GM10248 (cell line): ENCODE results near the gene EHMT2.
"Not testable (repeated sequence)": the region's sequence is repeated elsewhere in the genome, so short reads cannot be mapped to it uniquely, and the experiment has no call there.

Experiments
- CTCF ChIA-PET: fragments of 300-600 bp; sonication (Branson Sonifier 250); formaldehyde crosslinking; extraction: SDS; loops from one replicate; lab custom pipeline; 2021; ENCODE audit warnings: antibody characterized with exemption; lab: Yijun Ruan, JAX
- POLR2A ChIA-PET: fragments of 350-650 bp; sonication (Branson Sonifier 250); formaldehyde crosslinking; extraction: SDS; loops from one replicate; lab custom pipeline; 2020; ENCODE audit warnings: antibody characterized with exemption; lab: Yijun Ruan, JAX
- DNase-seq: peaks from one replicate; pipeline ENCODE4 v3.0.0; 2012; ENCODE audit errors: extremely low spot score
- CTCF ChIP-seq: IDR thresholded peaks from 2 replicates; pipeline ENCODE4 v1.5.1; 2012; ENCODE audit warnings: mild to moderate bottlenecking, low read depth; ENCODE audit errors: extremely low read depth, missing control alignments, control extremely low read depth

The EHMT2 gene

GRCh38 chr6:31940256-31940664 lies 42.8 kb upstream of the EHMT2 start:
- CTCF ChIA-PET, result interaction anchor here (1.1 to 5.7 kb wide), 5 partner anchors 12 to 63 kb away, joined by 3 to 35 read pairs (median 8); partner anchors contain the start of gene SKIC2
- TF ChIP-seq CTCF, result no peak
- no peak for DNase-seq
- POLR2A ChIA-PET, result no interaction called here

DNA sequence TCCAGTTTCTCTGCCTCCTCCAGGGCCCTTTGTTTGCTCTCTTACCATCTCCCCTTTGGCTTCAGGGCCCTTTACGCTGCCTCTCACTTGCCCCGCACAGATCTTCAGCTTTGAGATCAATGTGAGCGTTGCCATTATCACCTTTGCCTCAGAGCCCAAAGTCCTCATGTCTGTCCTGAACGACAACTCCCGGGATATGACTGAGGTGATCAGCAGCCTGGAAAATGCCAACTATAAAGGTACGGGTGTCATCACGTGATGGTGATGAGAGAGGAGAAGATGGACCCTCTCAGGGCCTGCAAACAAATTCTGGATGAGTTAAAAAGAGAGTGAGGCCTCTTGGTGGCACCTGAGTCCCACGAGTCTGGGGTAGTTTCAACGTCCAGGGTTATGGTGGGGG lies 38.3 kb upstream of the EHMT2 start:
- no peak for DNase-seq
- ChIA-PET POLR2A (no interaction called here), CTCF (interaction anchor here (0.9 kb wide), 1 partner anchor 16 kb away, joined by 4 read pairs; no protein-coding TSS in a partner anchor)
- no peak for TF ChIP-seq CTCF

DNA sequence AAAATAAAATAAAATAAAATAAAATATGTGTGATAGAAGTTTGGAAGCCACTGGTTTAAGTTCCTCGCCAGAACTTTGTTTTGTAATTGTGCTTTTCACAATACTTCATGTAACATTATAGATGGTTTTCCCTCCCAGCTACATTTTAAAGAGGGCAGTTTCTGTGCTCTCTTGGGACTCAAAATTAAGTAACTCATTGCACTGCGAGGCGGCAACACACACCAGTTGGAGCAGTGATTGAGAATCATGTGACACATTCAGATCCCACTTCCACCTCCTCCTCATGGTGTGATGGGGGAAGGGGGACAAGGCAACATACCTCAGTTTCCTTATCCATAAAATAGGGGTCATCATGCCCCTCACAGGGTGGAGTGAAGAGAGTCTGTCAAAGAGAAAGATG lies 37.5 kb upstream of the EHMT2 start:
- ChIA-PET CTCF (no interaction called here), POLR2A (no interaction called here)
- TF ChIP-seq CTCF, result no peak
- DNase-seq, result no peak

DNA sequence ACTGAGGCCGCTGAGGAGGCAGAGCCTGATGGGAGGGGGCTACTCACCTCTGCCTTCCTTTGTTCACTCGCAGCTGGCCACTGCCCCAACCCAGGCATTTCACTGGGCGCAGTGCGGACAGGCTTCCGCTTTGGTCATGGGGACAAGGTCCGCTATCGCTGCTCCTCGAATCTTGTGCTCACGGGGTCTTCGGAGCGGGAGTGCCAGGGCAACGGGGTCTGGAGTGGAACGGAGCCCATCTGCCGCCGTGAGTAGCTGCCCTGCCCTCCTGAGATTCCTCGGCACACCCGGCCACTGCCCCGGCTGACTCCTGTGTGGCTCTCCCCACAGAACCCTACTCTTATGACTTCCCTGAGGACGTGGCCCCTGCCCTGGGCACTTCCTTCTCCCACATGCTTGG lies 36.0 kb upstream of the EHMT2 start:
- POLR2A ChIA-PET, result no interaction called here
- TF ChIP-seq CTCF, result no peak
- no peak for DNase-seq
- CTCF ChIA-PET, result no interaction called here

DNA sequence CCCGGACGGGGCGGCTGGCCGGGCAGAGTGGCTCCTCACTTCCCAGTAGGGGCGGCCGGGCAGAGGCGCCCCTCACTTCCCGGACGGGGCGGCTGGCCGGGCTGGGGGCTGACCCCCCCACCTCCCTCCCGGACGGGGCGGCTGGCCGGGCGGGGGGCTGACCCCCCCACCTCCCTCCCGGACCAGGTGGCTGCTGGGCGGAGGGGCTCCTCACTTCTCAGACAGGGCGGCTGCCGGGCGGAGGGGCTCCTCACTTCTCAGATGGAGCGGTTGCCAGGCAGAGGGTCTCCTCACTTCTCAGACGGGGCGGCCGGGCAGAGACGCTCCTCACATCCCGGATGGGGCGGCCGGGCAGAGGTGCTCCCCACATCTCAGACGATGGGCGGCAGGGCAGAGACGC lies 34.6 kb upstream of the EHMT2 start:
- POLR2A ChIA-PET, DNase-seq, CTCF ChIA-PET: not testable (repeated sequence)

DNA sequence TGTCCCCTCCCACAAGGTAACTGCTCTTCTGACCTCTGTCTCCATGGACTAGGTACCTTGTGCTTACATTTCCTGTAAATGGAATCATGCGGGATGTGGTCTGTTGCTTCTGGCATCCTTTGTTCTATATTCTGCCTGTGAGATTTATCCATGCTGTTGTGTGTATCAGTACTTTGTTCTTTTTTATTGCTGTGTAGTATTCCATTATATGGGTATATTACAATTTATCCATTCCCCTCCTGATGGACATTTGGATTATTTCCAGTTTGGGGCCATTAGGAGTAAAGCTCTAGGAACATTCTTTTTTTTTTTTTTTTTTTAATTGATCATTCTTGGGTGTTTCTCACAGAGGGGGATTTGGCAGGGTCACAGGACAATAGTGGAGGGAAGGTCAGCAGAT lies 33.5 kb upstream of the EHMT2 start:
- ChIA-PET CTCF (interaction anchor here (0.8 to 1.9 kb wide), 2 partner anchors 22 to 40 kb away, joined by 3 to 6 read pairs; no protein-coding TSS in a partner anchor), POLR2A (interaction anchor here (0.6 kb wide), 1 partner anchor 284 kb away, joined by 12 read pairs; no protein-coding TSS in a partner anchor)
- no peak for DNase-seq
- TF ChIP-seq CTCF, result no peak

DNA sequence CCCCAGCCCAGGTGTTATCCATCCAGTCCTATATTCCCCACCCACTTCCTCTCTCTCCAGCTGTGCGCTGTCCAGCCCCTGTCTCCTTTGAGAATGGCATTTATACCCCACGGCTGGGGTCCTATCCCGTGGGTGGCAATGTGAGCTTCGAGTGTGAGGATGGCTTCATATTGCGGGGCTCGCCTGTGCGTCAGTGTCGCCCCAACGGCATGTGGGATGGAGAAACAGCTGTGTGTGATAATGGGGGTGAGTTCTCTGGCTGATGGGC lies 31.1 kb upstream of the EHMT2 start:
- DNase-seq, result no peak
- ChIA-PET CTCF (interaction anchor here (1.6 to 1.8 kb wide), 2 partner anchors 8 to 41 kb away, joined by 3 to 4 read pairs; no protein-coding TSS in a partner anchor), POLR2A (no interaction called here)
- TF ChIP-seq CTCF, result no peak
